GM12865 (cell line): ENCODE data around the gene DCLK3.
A peak's percentile ranks its signal among the peaks of the same experiment; 100 is the strongest.

Source experiments
- DNase-seq: peaks from one replicate; pipeline ENCODE4 v3.0.0; 2010; ENCODE audit warnings: low read depth
- H3K4me3 ChIP-seq: 2 replicates; pipeline ENCODE4 v1.5.1; 2011; ENCODE audit warnings: mild to moderate bottlenecking, low read depth, low read length, control low read depth
- CTCF ChIP-seq: IDR thresholded peaks from 2 replicates; pipeline ENCODE4 v1.5.1; 2011; ENCODE audit warnings: low read length, control low read depth, low read depth, inconsistent platforms; ENCODE audit not compliant: insufficient read depth; ENCODE audit errors: missing control alignments

Gene DCLK3

GRCh38 chr3:36695769-36696137, 68.6 kb downstream of the DCLK3 start:
- no peak overlapping the region for H3K4me3 ChIP-seq
- no peak for TF ChIP-seq CTCF
- DNase-seq = no peak

GRCh38 chr3:36695113-36695768, 69.1 kb downstream of the DCLK3 start:
- TF ChIP-seq CTCF = no peak

GRCh38 chr3:36693670-36694069, 70.7 kb downstream of the DCLK3 start:
- H3K4me3 ChIP-seq = no peak overlapping the region
- peak; percentile 71 for DNase-seq
- TF ChIP-seq CTCF = no peak

More at GRCh38 chr3:36695113-36695768, 69.1 kb downstream of the DCLK3 start:
- DNase-seq = no peak
- H3K4me3 ChIP-seq = no peak overlapping the region

GRCh38 chr3:36689560-36689959, 74.8 kb downstream of the DCLK3 start:
- DNase-seq = no peak
- no peak overlapping the region for H3K4me3 ChIP-seq
- TF ChIP-seq CTCF = no peak

GRCh38 chr3:36688815-36689214, 75.5 kb downstream of the DCLK3 start:
- TF ChIP-seq CTCF = no peak
- no peak for DNase-seq
- no peak overlapping the region for H3K4me3 ChIP-seq

- no peak for TF ChIP-seq CTCF
- DNase-seq = no peak
- no peak overlapping the region for H3K4me3 ChIP-seq
Observed at GRCh38 chr3:36686516-36686915, 77.8 kb downstream of the DCLK3 start.

- no peak for TF ChIP-seq CTCF
- no peak overlapping the region for H3K4me3 ChIP-seq
- peak; percentile 43 for DNase-seq
Observed at GRCh38 chr3:36681867-36682266, 82.5 kb downstream of the DCLK3 start.
